ENCODE measurements around the gene IFNK. TPM values are rescaled to one million over a fixed set of nuclear protein-coding genes. Genes with fewer than 3 reads are reported as not detected.

Gene IFNK
- total and polyA plus RNA-seq, 12 donors: not detected

- ATAC-seq (peak; percentile 72 to 95 (median 89)), DNase-seq (peak; percentile 83 to 88)
- H3K36me3 ChIP-seq: peaks cover 0 to 1% (median 0%) of the 10 kb centered on the region in 9 donors
- TF ChIP-seq CTCF (IDR thresholded peaks at IDR 0.05): peak; percentile 92 to 98 (median 96)
- peaks cover 0 to 27% (median 7%) of the 10 kb centered on the region in 9 donors for H3K4me1 ChIP-seq
- intact Hi-C loops (cut with DNase I): loop anchor here (1.0 to 10.0 kb wide), 7 partner anchors 55 to 197 kb away; no protein-coding TSS in a partner anchor
- peak within 1 kb of the TSS; percentile 48 to 83 (median 75) for H3K4me3 ChIP-seq
- H3K27ac ChIP-seq: peak within 1 kb of the TSS; percentile 19 to 87 (median 78)
- H3K27me3 ChIP-seq: no peaks in the 10 kb centered on the region
- 3 to 4% methylated on average over 71 to 74 of the region's 74 CpGs for WGBS, 2 donors
- H3K9me3 ChIP-seq: no peaks in the 10 kb centered on the region
Measured at GRCh38 chr9:27529316-27530278, 5.5 kb downstream of the IFNK start, which contains the start of gene MOB3B. MOB3B (minus strand) TSS chr9:27529814; CDS start chr9:27455550, 74,264 bp downstream.

GRCh38 chr9:27530915-27531755 is 7.0 kb downstream of the IFNK start:
- intact Hi-C loops (cut with DNase I): loop anchor here in 3 of 10 donors (2.0 to 5.0 kb wide), 2 partner anchors 198 to 199 kb away; no protein-coding TSS in a partner anchor
- Histone ChIP-seq H3K27me3 (no peaks in the 10 kb centered on the region), H3K4me3 (no peak overlapping the region), H3K27ac (no peak overlapping the region), H3K36me3 (peaks cover 0 to 14% (median 0%) of the 10 kb centered on the region in 9 donors), H3K4me1 (peaks cover 0 to 28% (median 7%) of the 10 kb centered on the region in 9 donors), H3K9me3 (no peaks in the 10 kb centered on the region)
- no peak for ATAC-seq
- no peak for DNase-seq
- WGBS, 2 donors: 72 to 75% methylated on average over 4 of the region's 4 CpGs
- no peak for TF ChIP-seq CTCF (IDR thresholded peaks at IDR 0.05)

- Histone ChIP-seq H3K4me1 (peaks cover 0 to 26% (median 7%) of the 10 kb centered on the region in 9 donors), H3K9me3 (no peaks in the 10 kb centered on the region), H3K27ac (no peak overlapping the region), H3K27me3 (no peaks in the 10 kb centered on the region), H3K4me3 (no peak overlapping the region), H3K36me3 (peaks cover 0 to 17% (median 0%) of the 10 kb centered on the region in 9 donors)
- DNase-seq: no peak
- ATAC-seq: no peak
- 74 to 77% methylated on average over 1 of the region's 1 CpG for WGBS, 2 donors
- no peak for TF ChIP-seq CTCF (IDR thresholded peaks at IDR 0.05)
- intact Hi-C loops (cut with DNase I): loop anchor here in 2 of 10 donors (5.0 kb wide), 1 partner anchor 200 kb away; no protein-coding TSS in a partner anchor
Measured at GRCh38 chr9:27532046-27532445, 8.0 kb downstream of the IFNK start.

- Histone ChIP-seq H3K27me3 (no peaks in the 10 kb centered on the region), H3K4me3 (no peak overlapping the region), H3K27ac (no peak overlapping the region), H3K9me3 (no peaks in the 10 kb centered on the region), H3K36me3 (peaks cover 0 to 20% (median 0%) of the 10 kb centered on the region in 9 donors), H3K4me1 (peaks cover 0 to 16% (median 7%) of the 10 kb centered on the region in 9 donors)
- TF ChIP-seq CTCF (IDR thresholded peaks at IDR 0.05): no peak
- WGBS, 2 donors: 89 to 97% methylated on average over 1 of the region's 1 CpG
- intact Hi-C loops (cut with DNase I): loop anchor here in 2 of 10 donors (5.0 kb wide), 1 partner anchor 201 kb away; no protein-coding TSS in a partner anchor
- DNase-seq (no peak), ATAC-seq (no peak)
Measured at GRCh38 chr9:27533311-27533710, 9.2 kb downstream of the IFNK start.
